Measurements from ENCODE around the gene SMTNL2. TPM values are rescaled to one million over a fixed set of nuclear protein-coding genes. Genes with fewer than 3 reads are reported as not detected.

SMTNL2 gene
- total and polyA plus RNA-seq, 2 of the 4 experiments (the other 2 are of a cell fraction): not detected

GRCh38 chr17:4579678-4580077 is 4.7 kb upstream of the SMTNL2 start:
- Histone ChIP-seq H2BK120ac (ENCODE audit: low read depth, low read length) (no peak overlapping the region), H3K27me3 (ENCODE audit: control insufficient read depth, insufficient read depth, low read length) (peaks cover 57% of the 10 kb centered on the region), H2BK5ac (ENCODE audit: low read depth, low read length, poor library complexity, severe bottlenecking) (no peak overlapping the region), H4K91ac (ENCODE audit: insufficient read depth, low read depth, low read length) (no peak overlapping the region), H3K79me1 (ENCODE audit: low read depth in 1 of 2, low read length in 2 of 2) (no peaks in the 10 kb centered on the region), H3K9me1 (ENCODE audit: insufficient read depth, low read length) (no peaks in the 10 kb centered on the region), H3K18ac (ENCODE audit: low read depth, low read length) (no peak overlapping the region), H3K27ac (ENCODE audit: insufficient read depth, low read length) (no peak overlapping the region), H3K4me1 (ENCODE audit: control insufficient read depth, insufficient read depth, low read length) (peaks cover 1% of the 10 kb centered on the region; the same call in 1 of the 2 replicates), H2BK20ac (ENCODE audit: low read depth, low read length) (no peak overlapping the region), H3K9ac (ENCODE audit: low read depth, low read length) (no peak overlapping the region), H2AK9ac (replicated peaks; ENCODE audit: low read depth, low read length, poor library complexity) (no peak overlapping the region), H4K5ac (ENCODE audit: low read depth, low read length) (no peak overlapping the region), H3K23ac (ENCODE audit: low read depth, low read length) (no peak overlapping the region), H4K8ac (ENCODE audit: low read depth in 2 of 2, low read length in 2 of 2) (no peak overlapping the region), H3K4me3 (ENCODE audit: insufficient read depth, low read depth, low read length) (no peak overlapping the region), H3K4ac (ENCODE audit: low read depth, low read length) (no peak overlapping the region), H3K4me2 (ENCODE audit: low read depth, low read length) (no peak overlapping the region), H3K9me3 (ENCODE audit: control insufficient read depth, insufficient read depth, low read length) (no peaks in the 10 kb centered on the region), H4K20me1 (ENCODE audit: insufficient read depth, low read length) (no peaks in the 10 kb centered on the region), H3K56ac (ENCODE audit: extremely low read depth, insufficient read depth, low read length) (no peak overlapping the region), H2AK5ac (ENCODE audit: low read depth, low read length) (no peak overlapping the region), H3K14ac (replicated peaks; ENCODE audit: low read depth, low read length) (no peak overlapping the region), H2AFZ (replicated peaks; ENCODE audit: low read length, poor library complexity) (no peak overlapping the region), H3K36me3 (ENCODE audit: control insufficient read depth, insufficient read depth, low read length) (no peaks in the 10 kb centered on the region), H2BK15ac (ENCODE audit: low read depth, low read length) (no peak overlapping the region)
- no TSS peak for BruUV-seq (replicated peaks)
- POLR2A ChIA-PET (ENCODE audit: unreplicated experiment): no interaction called here
- WGBS, 2 experiments (ENCODE audit: extremely low coverage in 2 of 2, insufficient read length in 1 of 2): 88% methylated on average over 3 of the region's 11 CpGs; no CpG with 5 or more reads in 1 of the 2 experiments
- ATAC-seq (ENCODE audit: low read depth) (no peak), DNase-seq (no peak)
- intact Hi-C loops (cut with micrococcal nuclease): no loop called here
- dilution Hi-C loops (cut with HindIII; ENCODE audit: low sequenced_read_pairs, unreplicated experiment): no loop called here
- no peak for TF ChIP-seq CHD1 (IDR thresholded peaks at IDR 0.05; ENCODE audit: low read depth, low read length)
- TF ChIP-seq NFE2L2 (IDR thresholded peaks at IDR 0.05; ENCODE audit: low read depth, low read length): no peak
- no peak for TF ChIP-seq CTCF (conservative IDR thresholded peaks at IDR 0.05; ENCODE audit: low read depth, low read length)
- no peak for TF ChIP-seq SMC3 (IDR thresholded peaks at IDR 0.05; ENCODE audit: low read depth, low read length)
- no peak for TF ChIP-seq RAD21 (IDR thresholded peaks at IDR 0.05; ENCODE audit: low read length)
- no peak for TF ChIP-seq POLR2A (IDR thresholded peaks at IDR 0.05; ENCODE audit: low read depth, low read length)
- no peak for TF ChIP-seq RFX5 (IDR thresholded peaks at IDR 0.05; ENCODE audit: low read depth, low read length)
- TF ChIP-seq MAFK (IDR thresholded peaks at IDR 0.05; ENCODE audit: low read depth, low read length): no peak
- no peak for TF ChIP-seq BHLHE40 (IDR thresholded peaks at IDR 0.05; ENCODE audit: low read depth, low read length)
- TF ChIP-seq USF2 (IDR thresholded peaks at IDR 0.05; ENCODE audit: low read depth, low read length): no peak
- TF ChIP-seq CEBPB (IDR thresholded peaks at IDR 0.05; ENCODE audit: low read depth, low read length): no peak
- TF ChIP-seq FOS (IDR thresholded peaks at IDR 0.05; ENCODE audit: low read depth, low read length): no peak
- TF ChIP-seq MXI1 (IDR thresholded peaks at IDR 0.05; ENCODE audit: borderline replicate concordance, low read depth, low read length): no peak
- TF ChIP-seq ELK1 (IDR thresholded peaks at IDR 0.05; ENCODE audit: borderline replicate concordance, low read depth, low read length): no peak
- TF ChIP-seq RCOR1 (IDR thresholded peaks at IDR 0.05; ENCODE audit: insufficient replicate concordance, low read length): no peak
- in situ Hi-C loops (cut with MboI; ENCODE audit: low sequenced_read_pairs): loop anchor here (10.0 kb wide), 1 partner anchor 305 kb away; no protein-coding TSS in a partner anchor
- CTCF ChIA-PET: no interaction called here

All from IMR-90 (cell line).